DMS53 treated with DMSO at 0.1 percent for 48 hours (cell line): ENCODE results near the gene UTS2R.
"Not testable (repeated sequence)": the region's sequence is repeated elsewhere in the genome, so short reads cannot be mapped to it uniquely, and the experiment has no call there.

Experiments
- DNase-seq: peaks from one replicate; lab custom pipeline; 2025; ENCODE audit not compliant: unreplicated experiment; lab: John Stamatoyannopoulos, UW

The UTS2R gene

GRCh38 chr17:82406131-82406671, 34.6 kb downstream of the UTS2R start:
- DNase-seq, result no peak

- no peak for DNase-seq
Observed at GRCh38 chr17:82407255-82407654, 35.7 kb downstream of the UTS2R start.

- DNase-seq, result no peak
Observed at GRCh38 chr17:82408288-82408937, 36.8 kb downstream of the UTS2R start.

- no peak for DNase-seq
Observed at GRCh38 chr17:82408938-82409318, 37.4 kb downstream of the UTS2R start.

GRCh38 chr17:82410014-82410716, 38.6 kb downstream of the UTS2R start:
- DNase-seq, result no peak

GRCh38 chr17:82411396-82412053, 40.0 kb downstream of the UTS2R start:
- no peak for DNase-seq

GRCh38 chr17:82412081-82412480, 40.5 kb downstream of the UTS2R start:
- DNase-seq, result not testable (repeated sequence)

GRCh38 chr17:82412535-82413520, 41.3 kb downstream of the UTS2R start:
- no peak for DNase-seq

GRCh38 chr17:82414548-82415281, 43.1 kb downstream of the UTS2R start:
- peak; percentile 31 for DNase-seq

GRCh38 chr17:82415336-82415735, 43.8 kb downstream of the UTS2R start:
- DNase-seq, result no peak

- no peak for DNase-seq
Observed at GRCh38 chr17:82415786-82416185, 44.2 kb downstream of the UTS2R start.

GRCh38 chr17:82416264-82416663, 44.7 kb downstream of the UTS2R start:
- no peak for DNase-seq

- DNase-seq, result no peak
Observed at GRCh38 chr17:82416771-82417170, 45.2 kb downstream of the UTS2R start.

- DNase-seq, result peak; percentile 72
Observed at GRCh38 chr17:82418001-82418986, 46.7 kb downstream of the UTS2R start, which contains the start of the genes HEXD and OGFOD3. HEXD (plus strand) TSS chr17:82418347; CDS start chr17:82419800, 1,453 bp downstream. OGFOD3 (minus strand) TSS chr17:82418586; CDS start chr17:82418485, 101 bp downstream.

- no peak for DNase-seq
Observed at GRCh38 chr17:82419540-82419939, 48.0 kb downstream of the UTS2R start.

- peak; percentile 29 for DNase-seq
Observed at GRCh38 chr17:82424001-82424862, 52.7 kb downstream of the UTS2R start.

- no peak for DNase-seq
Observed at GRCh38 chr17:82424863-82425159, 53.2 kb downstream of the UTS2R start.
